C4-2B (cell line): ENCODE results near the gene RAPGEF4.
A peak's percentile ranks its signal among the peaks of the same experiment; 100 is the strongest.

Experiments used
- ZFX ChIP-seq: fragments of 450-650 bp; IDR thresholded peaks from 2 replicates; pipeline ENCODE4 v1.6.1; 2017
- TF ChIP-seq, protein P1 (sequence below): fragments of 450-650 bp; conservative IDR thresholded peaks from 2 replicates; pipeline ENCODE4 v1.5.1; 2017; ENCODE audit warnings: mild to moderate bottlenecking

DNA sequence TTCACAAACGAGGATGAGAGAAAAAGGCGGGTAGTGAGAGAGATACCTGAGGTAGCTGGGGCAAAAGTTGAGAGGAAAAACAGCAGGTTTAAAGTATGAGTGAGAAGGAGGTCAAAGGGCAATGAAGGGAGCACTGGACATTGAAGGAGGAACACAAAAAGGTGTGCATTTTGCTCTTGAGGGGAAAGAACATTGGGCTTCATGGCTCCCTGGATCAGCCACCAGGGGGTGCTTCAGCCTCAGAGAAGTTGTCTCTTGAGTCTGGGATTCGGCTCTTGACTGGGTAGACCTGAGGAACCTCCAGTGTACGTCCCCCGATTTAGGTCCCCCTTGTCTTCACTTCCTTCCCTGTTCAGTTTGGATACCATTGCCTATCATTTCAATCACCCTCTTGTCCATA is 128.5 kb downstream of the RAPGEF4 start:
- TF ChIP-seq, protein P1, sequence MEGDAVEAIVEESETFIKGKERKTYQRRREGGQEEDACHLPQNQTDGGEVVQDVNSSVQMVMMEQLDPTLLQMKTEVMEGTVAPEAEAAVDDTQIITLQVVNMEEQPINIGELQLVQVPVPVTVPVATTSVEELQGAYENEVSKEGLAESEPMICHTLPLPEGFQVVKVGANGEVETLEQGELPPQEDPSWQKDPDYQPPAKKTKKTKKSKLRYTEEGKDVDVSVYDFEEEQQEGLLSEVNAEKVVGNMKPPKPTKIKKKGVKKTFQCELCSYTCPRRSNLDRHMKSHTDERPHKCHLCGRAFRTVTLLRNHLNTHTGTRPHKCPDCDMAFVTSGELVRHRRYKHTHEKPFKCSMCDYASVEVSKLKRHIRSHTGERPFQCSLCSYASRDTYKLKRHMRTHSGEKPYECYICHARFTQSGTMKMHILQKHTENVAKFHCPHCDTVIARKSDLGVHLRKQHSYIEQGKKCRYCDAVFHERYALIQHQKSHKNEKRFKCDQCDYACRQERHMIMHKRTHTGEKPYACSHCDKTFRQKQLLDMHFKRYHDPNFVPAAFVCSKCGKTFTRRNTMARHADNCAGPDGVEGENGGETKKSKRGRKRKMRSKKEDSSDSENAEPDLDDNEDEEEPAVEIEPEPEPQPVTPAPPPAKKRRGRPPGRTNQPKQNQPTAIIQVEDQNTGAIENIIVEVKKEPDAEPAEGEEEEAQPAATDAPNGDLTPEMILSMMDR: peak; percentile 80
- no peak for TF ChIP-seq ZFX
